ENCODE data around the gene RNU5D-1. TPM values are rescaled to one million over a fixed set of nuclear protein-coding genes. Genes with fewer than 3 reads are reported as not detected.

RNU5D-1 gene
- total RNA-seq, 2 donors from 2014 or later: not detected

- Histone ChIP-seq H3K27ac (no peak overlapping the region), H3K4me1 (ENCODE audit: control insufficient read depth in 1 of 2, low read depth in 2 of 2) (no peaks in the 10 kb centered on the region), H3K27me3 (replicated peaks; ENCODE audit: insufficient read depth) (no peaks in the 10 kb centered on the region), H3K36me3 (no peaks in the 10 kb centered on the region), H3K9me3 (no peaks in the 10 kb centered on the region), H3K4me3 (no peak overlapping the region)
- TF ChIP-seq CTCF (IDR thresholded peaks at IDR 0.05): no peak
- DNase-seq (ENCODE audit: low spot score) (no peak), ATAC-seq (ENCODE audit: insufficient number of reproducible peaks, low FRiP score, low read depth) (no peak)
These were observed 45.8 kb downstream of the RNU5D-1 start for GRCh38 chr1:44685218-44685617.

- no peaks in the 10 kb centered on the region for H3K36me3 ChIP-seq
- no peak for TF ChIP-seq CTCF (IDR thresholded peaks at IDR 0.05)
- H3K27me3 ChIP-seq (replicated peaks; ENCODE audit: insufficient read depth): no peaks in the 10 kb centered on the region
- no peak for DNase-seq (ENCODE audit: low spot score)
- H3K4me1 ChIP-seq (ENCODE audit: control insufficient read depth in 1 of 2, low read depth in 2 of 2): no peaks in the 10 kb centered on the region
- no peak for ATAC-seq (ENCODE audit: insufficient number of reproducible peaks, low FRiP score, low read depth)
- no peak overlapping the region for H3K4me3 ChIP-seq
- H3K9me3 ChIP-seq: no peaks in the 10 kb centered on the region
- H3K27ac ChIP-seq: no peak overlapping the region
These were observed 46.4 kb downstream of the RNU5D-1 start for GRCh38 chr1:44684525-44684924.

GRCh38 chr1:44682883-44683265, 48.1 kb downstream of the RNU5D-1 start:
- Histone ChIP-seq H3K9me3 (no peaks in the 10 kb centered on the region), H3K4me1 (ENCODE audit: control insufficient read depth in 1 of 2, low read depth in 2 of 2) (no peaks in the 10 kb centered on the region), H3K36me3 (no peaks in the 10 kb centered on the region), H3K27ac (no peak overlapping the region), H3K27me3 (replicated peaks; ENCODE audit: insufficient read depth) (no peaks in the 10 kb centered on the region), H3K4me3 (no peak overlapping the region)
- no peak for TF ChIP-seq CTCF (IDR thresholded peaks at IDR 0.05)
- no peak for ATAC-seq (ENCODE audit: insufficient number of reproducible peaks, low FRiP score, low read depth)
- DNase-seq (ENCODE audit: low spot score): no peak

- Histone ChIP-seq H3K9me3 (no peaks in the 10 kb centered on the region), H3K4me1 (ENCODE audit: control insufficient read depth in 1 of 2, low read depth in 2 of 2) (peaks cover 0 to 3% of the 10 kb centered on the region in 2 donors), H3K36me3 (no peaks in the 10 kb centered on the region), H3K4me3 (no peak overlapping the region), H3K27me3 (replicated peaks; ENCODE audit: insufficient read depth) (no peaks in the 10 kb centered on the region), H3K27ac (no peak overlapping the region)
- TF ChIP-seq CTCF (IDR thresholded peaks at IDR 0.05): no peak
- ATAC-seq (ENCODE audit: insufficient number of reproducible peaks, low FRiP score, low read depth) (no peak), DNase-seq (ENCODE audit: low spot score) (no peak)
These were observed 48.8 kb downstream of the RNU5D-1 start for GRCh38 chr1:44681905-44682882.

Other genes starting within 250 kb of the RNU5D-1 start
- gene TMEM53, start 56.7 kb downstream of the RNU5D-1 start, total RNA-seq: 10 to 100 TPM in 1 of 2 donors, 1 to 10 TPM in 1; 3.9 to 12.9 TPM
- 1 to 10 TPM in 1 of 2 donors, under 1 TPM in 1; 0.81 to 5.8 TPM for gene ARMH1, start 56.5 kb downstream of the RNU5D-1 start, total RNA-seq
- gene KIF2C, start 8.7 kb upstream of the RNU5D-1 start, total RNA-seq: under 1 TPM in 1 of 2 donors, not detected in 1; 0.42 TPM
- 1,000 to 10,000 TPM; 1,019 to 1,075 TPM for gene RPS8, start 44.4 kb upstream of the RNU5D-1 start, total RNA-seq
- 1 to 10 TPM in 1 of 2 donors, not detected in 1; 4.1 TPM for gene BEST4, start 57.0 kb upstream of the RNU5D-1 start, total RNA-seq
- 100 to 1,000 TPM; 103 to 142 TPM for gene PLK3, start 69.2 kb upstream of the RNU5D-1 start, total RNA-seq
- not detected for gene DYNLT4, start 76.2 kb upstream of the RNU5D-1 start, total RNA-seq
- gene BTBD19, start 77.4 kb upstream of the RNU5D-1 start, total RNA-seq: 10 to 100 TPM; 18.8 to 53.6 TPM
- gene PTCH2, start 112.1 kb upstream of the RNU5D-1 start, total RNA-seq: 1 to 10 TPM in 1 of 2 donors, under 1 TPM in 1; 0.95 to 1.3 TPM

Data from thoracic aorta (tissue), 2 donors.